Chondrocyte (in vitro differentiated cells): Measurements from ENCODE around the gene RNF13. TPM values are rescaled to one million over a fixed set of nuclear protein-coding genes. Genes with fewer than 3 reads are reported as not detected.
A peak's percentile ranks its signal among the peaks of the same experiment; 100 is the strongest.

Experiments used
- DNase-seq: peaks from one replicate; pipeline ENCODE4 v3.0.0; 2021; ENCODE audit warnings: mixed read lengths, low spot score
- H3K27ac Mint-ChIP-seq: one replicate; pipeline ENCODE4 v1.8.0; 2021; ENCODE audit warnings: mild to moderate bottlenecking, moderate library complexity, mixed read lengths; ENCODE audit not compliant: unreplicated experiment
- H3K27me3 Mint-ChIP-seq: 2 replicates; pipeline ENCODE4 v1.8.0; 2021; ENCODE audit warnings: low read depth, mixed read lengths
- H3K36me3 Mint-ChIP-seq: 2 replicates; pipeline ENCODE4 v1.8.0; 2021; ENCODE audit warnings: low read depth, mixed read lengths
- H3K4me1 Mint-ChIP-seq: 2 replicates; pipeline ENCODE4 v1.8.0; 2021; ENCODE audit warnings: low read depth, mild to moderate bottlenecking, mixed read lengths
- H3K4me3 Mint-ChIP-seq: one replicate; pipeline ENCODE4 v1.8.0; 2021; ENCODE audit warnings: mild to moderate bottlenecking, moderate library complexity, mixed read lengths; ENCODE audit not compliant: unreplicated experiment
- H3K9me3 Mint-ChIP-seq: 2 replicates; pipeline ENCODE4 v1.8.0; 2021; ENCODE audit warnings: low read depth, mixed read lengths
- total RNA-seq: library from RNA; stranded (reverse); gene quantifications from 3 replicates; pipeline ENCODE4 v1.2.1, GENCODE V29; 2021
- TF ChIP-seq, protein P1 (sequence below): fragments of 200-600 bp; sonication (generic); IDR thresholded peaks from 2 replicates; pipeline ENCODE4 v1.5.0; 2021; ENCODE audit warnings: antibody characterized with exemption, mild to moderate bottlenecking, moderate library complexity

Gene RNF13
- total RNA-seq, 1 donor from 2014 or later: 43.1 TPM

DNA sequence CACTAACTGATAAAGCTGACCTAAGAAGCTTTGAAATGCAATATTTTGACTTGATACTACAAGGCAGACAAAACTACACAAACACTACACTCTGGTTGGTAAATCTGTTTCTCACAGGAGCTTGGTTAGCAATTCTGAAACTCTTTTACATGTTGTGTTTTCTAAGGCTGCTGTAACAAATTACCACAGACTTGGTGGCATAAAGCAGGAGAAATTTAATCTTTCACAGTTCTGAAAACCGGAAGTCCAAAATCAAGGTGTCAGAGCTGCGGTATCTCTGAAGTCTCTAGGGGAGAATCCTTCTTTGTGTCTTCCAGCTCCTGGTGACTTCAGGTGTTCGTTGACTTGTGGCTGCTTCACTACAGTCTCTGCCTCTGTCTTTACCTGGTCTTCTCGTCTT lies 170.6 kb downstream of the RNF13 start:
- no peak overlapping the region for H3K27ac Mint-ChIP-seq
- peaks cover 4% of the 10 kb centered on the region for H3K36me3 Mint-ChIP-seq
- no peak for DNase-seq
- no peaks in the 10 kb centered on the region for H3K27me3 Mint-ChIP-seq
- H3K9me3 Mint-ChIP-seq: peaks cover 13% of the 10 kb centered on the region
- TF ChIP-seq, protein P1, sequence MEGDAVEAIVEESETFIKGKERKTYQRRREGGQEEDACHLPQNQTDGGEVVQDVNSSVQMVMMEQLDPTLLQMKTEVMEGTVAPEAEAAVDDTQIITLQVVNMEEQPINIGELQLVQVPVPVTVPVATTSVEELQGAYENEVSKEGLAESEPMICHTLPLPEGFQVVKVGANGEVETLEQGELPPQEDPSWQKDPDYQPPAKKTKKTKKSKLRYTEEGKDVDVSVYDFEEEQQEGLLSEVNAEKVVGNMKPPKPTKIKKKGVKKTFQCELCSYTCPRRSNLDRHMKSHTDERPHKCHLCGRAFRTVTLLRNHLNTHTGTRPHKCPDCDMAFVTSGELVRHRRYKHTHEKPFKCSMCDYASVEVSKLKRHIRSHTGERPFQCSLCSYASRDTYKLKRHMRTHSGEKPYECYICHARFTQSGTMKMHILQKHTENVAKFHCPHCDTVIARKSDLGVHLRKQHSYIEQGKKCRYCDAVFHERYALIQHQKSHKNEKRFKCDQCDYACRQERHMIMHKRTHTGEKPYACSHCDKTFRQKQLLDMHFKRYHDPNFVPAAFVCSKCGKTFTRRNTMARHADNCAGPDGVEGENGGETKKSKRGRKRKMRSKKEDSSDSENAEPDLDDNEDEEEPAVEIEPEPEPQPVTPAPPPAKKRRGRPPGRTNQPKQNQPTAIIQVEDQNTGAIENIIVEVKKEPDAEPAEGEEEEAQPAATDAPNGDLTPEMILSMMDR: no peak
- no peak overlapping the region for H3K4me3 Mint-ChIP-seq
- H3K4me1 Mint-ChIP-seq: peaks cover 15% of the 10 kb centered on the region

DNA sequence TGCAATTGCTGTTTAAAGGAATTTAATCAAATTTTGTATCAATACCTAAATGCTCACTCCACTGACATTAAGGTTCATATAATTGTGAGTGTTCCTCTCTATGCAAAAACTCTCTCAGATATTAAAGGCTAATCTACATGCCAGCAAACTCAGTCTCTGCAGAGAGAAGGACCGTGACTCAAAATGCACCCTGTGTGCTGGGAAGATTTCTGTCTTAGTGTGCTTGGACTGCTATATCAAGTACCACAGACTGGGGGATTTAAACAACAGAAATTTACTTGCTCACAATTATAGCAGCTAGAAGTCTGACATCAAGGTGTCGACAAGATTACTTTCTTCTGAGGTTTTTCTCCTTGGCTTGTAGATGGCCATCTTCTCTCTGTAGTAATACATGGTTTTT lies 176.3 kb downstream of the RNF13 start:
- peaks cover 35% of the 10 kb centered on the region for H3K4me1 Mint-ChIP-seq
- H3K9me3 Mint-ChIP-seq: peaks cover 6% of the 10 kb centered on the region
- H3K27me3 Mint-ChIP-seq: no peaks in the 10 kb centered on the region
- no peak for DNase-seq
- H3K27ac Mint-ChIP-seq: peak overlapping the region; percentile 88
- no peaks in the 10 kb centered on the region for H3K36me3 Mint-ChIP-seq
- TF ChIP-seq, protein P1: no peak
- H3K4me3 Mint-ChIP-seq: no peak overlapping the region

DNA sequence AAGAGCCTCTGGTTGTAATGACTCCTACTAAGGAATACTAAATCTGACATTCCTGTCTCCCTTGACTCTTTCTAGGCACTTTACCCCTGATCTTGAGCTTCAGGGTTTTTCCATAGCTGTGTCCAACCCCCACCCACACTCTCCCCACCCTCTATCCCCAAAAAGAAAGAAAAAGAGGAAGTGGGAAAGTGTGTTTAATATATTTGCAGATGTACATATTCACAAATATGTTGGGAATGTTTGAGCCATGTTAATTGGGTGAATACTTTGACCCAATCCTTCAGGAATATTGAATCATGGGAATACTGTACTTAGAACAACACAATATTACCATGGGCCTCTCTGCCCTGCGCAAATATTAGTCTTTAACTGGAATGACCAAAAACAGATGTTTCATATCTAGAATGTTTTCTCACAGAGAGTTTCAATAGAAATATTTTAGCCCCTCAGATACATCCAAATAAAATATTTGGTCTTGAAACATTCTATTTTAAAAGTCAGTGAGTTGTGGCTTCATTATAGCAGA lies 177.5 kb downstream of the RNF13 start:
- peak overlapping the region; percentile 52 for H3K27ac Mint-ChIP-seq
- TF ChIP-seq, protein P1: no peak
- H3K9me3 Mint-ChIP-seq: peaks cover 14% of the 10 kb centered on the region
- no peak for DNase-seq
- H3K27me3 Mint-ChIP-seq: no peaks in the 10 kb centered on the region
- peaks cover 4% of the 10 kb centered on the region for H3K36me3 Mint-ChIP-seq
- H3K4me3 Mint-ChIP-seq: no peak overlapping the region
- peaks cover 35% of the 10 kb centered on the region for H3K4me1 Mint-ChIP-seq

DNA sequence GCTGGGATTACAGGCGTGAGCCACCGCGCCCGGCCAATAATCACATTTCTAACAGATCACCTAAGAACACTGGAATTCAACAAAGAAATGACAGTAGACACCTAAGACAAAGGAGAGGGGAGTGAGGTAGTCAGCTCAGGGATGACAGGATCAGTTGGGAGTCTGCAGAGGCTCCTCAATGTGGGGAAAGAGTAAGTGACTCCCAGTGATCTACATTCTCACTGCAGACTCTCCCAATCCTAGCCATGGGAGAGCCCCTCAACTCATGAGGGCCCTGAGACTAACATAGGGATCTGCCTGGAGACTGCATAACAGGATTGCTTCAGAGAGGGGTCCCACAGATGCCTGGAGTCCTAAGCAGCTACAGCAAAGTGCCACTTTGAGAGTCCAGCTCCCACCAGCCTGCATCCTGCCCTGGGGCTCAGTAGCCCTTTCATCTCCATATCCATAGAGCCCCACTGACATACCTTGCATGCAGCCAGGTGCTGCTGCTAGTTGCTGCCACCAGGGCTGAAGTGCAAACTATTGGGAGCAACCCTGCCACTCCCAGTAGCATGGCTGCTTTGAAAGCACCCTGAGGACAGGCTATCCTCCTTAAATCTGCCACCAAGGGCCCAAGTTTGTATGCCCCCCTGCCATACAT lies 179.5 kb downstream of the RNF13 start:
- Mint-ChIP-seq H3K27ac (no peak overlapping the region), H3K9me3 (peaks cover 31% of the 10 kb centered on the region), H3K4me3 (no peak overlapping the region), H3K27me3 (no peaks in the 10 kb centered on the region), H3K36me3 (peaks cover 4% of the 10 kb centered on the region), H3K4me1 (peaks cover 39% of the 10 kb centered on the region)
- TF ChIP-seq, protein P1: no peak
- DNase-seq: no peak

DNA sequence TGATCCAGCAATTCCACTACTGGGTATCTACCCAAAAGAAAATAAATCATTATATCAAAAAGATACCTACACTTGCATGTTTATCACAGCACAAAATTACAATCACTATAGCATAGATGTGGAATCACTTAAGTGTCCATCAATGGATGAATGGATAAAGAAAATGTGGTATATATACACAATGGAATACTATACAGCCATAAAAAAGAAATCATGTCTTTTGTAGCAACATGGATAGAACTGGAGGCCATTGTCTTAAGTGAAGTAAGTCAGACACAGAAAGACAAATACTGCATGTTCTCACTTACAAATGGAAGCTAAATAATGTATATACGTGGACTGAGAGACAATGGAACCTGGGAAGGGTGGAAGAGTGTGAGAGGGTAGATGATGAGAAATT lies 185.9 kb downstream of the RNF13 start:
- no peak for DNase-seq
- Mint-ChIP-seq H3K27ac (no peak overlapping the region), H3K4me3 (no peak overlapping the region), H3K36me3 (peaks cover 4% of the 10 kb centered on the region), H3K27me3 (no peaks in the 10 kb centered on the region), H3K9me3 (peaks cover 39% of the 10 kb centered on the region), H3K4me1 (peaks cover 24% of the 10 kb centered on the region)
- TF ChIP-seq, protein P1: no peak
